Thyroid gland (tissue), 4 donors: ENCODE data around the gene SDHAF2. TPM values are rescaled to one million over a fixed set of nuclear protein-coding genes. Genes with fewer than 3 reads are reported as not detected.

Experiments used
- DNase-seq, 2 donors: peaks; one replicate each; pipeline ENCODE4 v3.0.0-alpha.2; 2019
- H3K27ac ChIP-seq, 3 donors: fragments of 200-600 bp; sonication (generic); 1 replicate in 2 of 3; 2 replicates in 1 of 3; pipeline ENCODE4 v1.5.1; 2016 to 2019; ENCODE audit warnings: mild to moderate bottlenecking in 1 of 3, moderate library complexity in 1 of 3
- H3K27me3 ChIP-seq: fragments of 200-600 bp; sonication (generic); one replicate; pipeline ENCODE4 v1.5.1; 2019
- H3K36me3 ChIP-seq, 2 donors: fragments of 200-600 bp; sonication (generic); one replicate each; pipeline ENCODE4 v1.5.1; 2016 to 2019
- H3K4me1 ChIP-seq, 2 donors: fragments of 200-600 bp; sonication (generic); one replicate each; pipeline ENCODE4 v1.5.1; 2017 to 2019
- H3K4me3 ChIP-seq, 3 donors: fragments of 200-600 bp; sonication (generic); replicated peaks in 1 of 3; 1 replicate in 2 of 3; 2 replicates in 1 of 3; pipeline ENCODE4 v1.5.1; 2016; ENCODE audit warnings: mild to moderate bottlenecking in 1 of 3
- H3K9me3 ChIP-seq: fragments of 200-600 bp; sonication (generic); one replicate; pipeline ENCODE4 v1.5.1; 2017
- POLR2A ChIP-seq, 2 donors: fragments of 450-650 bp; IDR thresholded peaks; one replicate each; pipeline ENCODE4 v1.6.1; 2017; ENCODE audit warnings: antibody characterized with exemption in 2 of 2, mild to moderate bottlenecking in 2 of 2, moderate library complexity in 1 of 2
- WGBS, 2 donors: methylation state at CpG; one replicate each; pipeline ENCODE4 v1.1.5; 2017; 5-methylcytosine and 5-hydroxymethylcytosine counted together
- intact Hi-C: fragments of 100-400 bp; cut with DNase I; formaldehyde crosslinking; loops from one replicate; pipeline ENCODE4 v1.15.1; 2023
- small RNA-seq: library from RNA; depleted of rRNA; stranded (forward); fragments of <200 nt; gene quantifications from one replicate; pipeline ENCODE3, GENCODE V24; 2016
- total RNA-seq, 4 donors: library from RNA; depleted of rRNA; stranded (reverse); fragments of >200 nt; gene quantifications; one replicate each; pipeline ENCODE4 v1.2.3, GENCODE V29; 2016
- TF ChIP-seq, protein P1 (sequence below), 6 experiments: fragments of 200-600 bp in 3 of 6; fragments of 450-650 bp in 3 of 6; sonication (generic) in 3 of 6; IDR thresholded peaks; one replicate each; pipeline ENCODE4 v1.5.1; 2016 to 2019; ENCODE audit warnings: antibody characterized with exemption in 6 of 6, mild to moderate bottlenecking in 2 of 6, inconsistent platforms in 1 of 6, moderate library complexity in 1 of 6

SDHAF2 gene
- total RNA-seq, 4 donors from 2014 or later, result 41.0 to 74.3 (median 44.0) TPM

DNA sequence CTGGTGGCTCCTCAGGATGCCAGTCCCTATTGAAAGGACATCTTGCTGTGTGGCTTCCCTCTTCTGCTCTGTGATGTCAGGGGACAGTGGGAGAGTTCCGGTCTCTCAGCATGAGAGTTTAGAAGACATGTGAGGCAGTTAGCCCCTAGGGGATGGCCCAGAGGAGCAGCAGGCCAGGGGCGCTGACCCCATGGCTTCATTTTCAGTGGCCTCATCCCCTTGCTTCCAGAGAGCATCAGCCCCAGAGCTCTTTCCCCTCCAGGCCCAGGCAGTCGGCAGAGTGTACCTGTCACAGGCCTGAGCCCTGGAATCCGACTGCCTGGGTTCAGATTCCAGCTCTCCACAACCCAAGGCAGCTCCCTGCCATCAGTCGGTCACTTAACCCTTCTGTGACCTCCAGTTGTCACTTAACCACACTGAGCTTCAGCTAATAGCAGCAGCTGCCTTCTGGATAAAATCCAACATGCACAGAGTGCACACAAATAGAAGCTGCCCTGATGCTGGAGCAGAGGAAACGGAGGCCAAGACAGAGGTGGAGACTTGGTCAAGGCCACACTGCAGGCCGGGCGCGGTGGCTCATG lies 64.5 kb downstream of the SDHAF2 start:
- Histone ChIP-seq H3K4me3 (no peak overlapping the region), H3K27ac (no peak overlapping the region), H3K9me3 (no peaks in the 10 kb centered on the region), H3K4me1 (peaks cover 12% of the 10 kb centered on the region in 2 donors), H3K27me3 (no peaks in the 10 kb centered on the region), H3K36me3 (no peaks in the 10 kb centered on the region)
- TF ChIP-seq, protein P1, sequence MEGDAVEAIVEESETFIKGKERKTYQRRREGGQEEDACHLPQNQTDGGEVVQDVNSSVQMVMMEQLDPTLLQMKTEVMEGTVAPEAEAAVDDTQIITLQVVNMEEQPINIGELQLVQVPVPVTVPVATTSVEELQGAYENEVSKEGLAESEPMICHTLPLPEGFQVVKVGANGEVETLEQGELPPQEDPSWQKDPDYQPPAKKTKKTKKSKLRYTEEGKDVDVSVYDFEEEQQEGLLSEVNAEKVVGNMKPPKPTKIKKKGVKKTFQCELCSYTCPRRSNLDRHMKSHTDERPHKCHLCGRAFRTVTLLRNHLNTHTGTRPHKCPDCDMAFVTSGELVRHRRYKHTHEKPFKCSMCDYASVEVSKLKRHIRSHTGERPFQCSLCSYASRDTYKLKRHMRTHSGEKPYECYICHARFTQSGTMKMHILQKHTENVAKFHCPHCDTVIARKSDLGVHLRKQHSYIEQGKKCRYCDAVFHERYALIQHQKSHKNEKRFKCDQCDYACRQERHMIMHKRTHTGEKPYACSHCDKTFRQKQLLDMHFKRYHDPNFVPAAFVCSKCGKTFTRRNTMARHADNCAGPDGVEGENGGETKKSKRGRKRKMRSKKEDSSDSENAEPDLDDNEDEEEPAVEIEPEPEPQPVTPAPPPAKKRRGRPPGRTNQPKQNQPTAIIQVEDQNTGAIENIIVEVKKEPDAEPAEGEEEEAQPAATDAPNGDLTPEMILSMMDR (IDR thresholded peaks at IDR 0.05), result no peak
- TF ChIP-seq POLR2A (IDR thresholded peaks at IDR 0.05), result no peak
- 66 to 79% methylated on average over 9 of the region's 9 CpGs for WGBS, 2 donors
- intact Hi-C loops, result no loop called here
- no peak for DNase-seq

DNA sequence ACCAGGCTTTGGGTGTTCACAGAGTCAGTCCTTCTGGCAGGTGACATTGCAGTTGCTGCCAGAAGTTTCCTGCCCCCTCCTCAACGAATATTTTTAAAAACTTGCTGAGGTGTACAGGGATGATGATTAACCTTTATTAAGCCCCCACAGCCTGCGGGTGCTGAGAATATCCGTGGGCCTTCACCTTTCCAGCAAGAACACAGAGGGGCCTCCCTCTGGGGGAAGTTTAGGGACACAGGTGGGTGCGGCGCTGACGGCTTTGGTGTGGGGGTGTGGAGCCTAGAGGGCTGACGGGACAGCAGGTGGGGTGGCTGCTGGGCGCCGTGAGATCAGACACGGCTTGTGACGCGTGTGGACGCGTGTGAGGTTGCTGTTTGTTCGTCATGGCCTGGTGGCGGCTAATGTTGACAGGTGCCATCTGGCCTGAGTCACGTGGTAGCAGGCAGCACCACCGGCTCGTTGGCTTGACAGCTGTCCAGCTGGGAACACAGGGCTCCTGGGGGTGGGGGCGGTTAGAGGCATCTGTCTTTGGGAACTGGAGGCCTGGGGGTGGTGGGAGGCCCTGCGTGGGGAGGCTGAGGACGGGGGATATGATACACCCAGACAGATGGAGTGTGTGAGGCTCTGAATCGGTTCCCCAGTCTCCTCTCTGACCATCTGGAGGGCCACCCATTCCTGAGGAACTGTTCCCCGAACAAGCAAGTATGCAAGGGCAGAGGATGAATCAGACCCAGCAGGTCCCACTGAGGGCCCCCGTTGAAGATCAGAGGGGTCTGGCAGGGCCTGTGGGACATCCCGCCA lies 66.1 kb downstream of the SDHAF2 start:
- no peaks in the 10 kb centered on the region for H3K27me3 ChIP-seq
- H3K4me1 ChIP-seq, result no peaks in the 10 kb centered on the region
- no peaks in the 10 kb centered on the region for H3K9me3 ChIP-seq
- DNase-seq, result no peak
- intact Hi-C loops, result no loop called here
- WGBS, 2 donors, result 74 to 80% methylated on average over 23 to 24 of the region's 26 CpGs
- no peak overlapping the region for H3K4me3 ChIP-seq
- TF ChIP-seq, protein P1 (IDR thresholded peaks at IDR 0.05), result no peak
- TF ChIP-seq POLR2A (IDR thresholded peaks at IDR 0.05), result no peak
- H3K27ac ChIP-seq, result no peak overlapping the region
- no peaks in the 10 kb centered on the region for H3K36me3 ChIP-seq

Small RNAs within 50 kb of the gene (small RNA-seq; reads per million reads assigned to genes)
- not detected for gene RN7SL23P

Other genes starting within 250 kb of the SDHAF2 start
- 1 to 10 TPM in 2 of 4 donors, not detected in 2; 4.3 to 7.9 TPM for gene PGA3, start 226.6 kb upstream of the SDHAF2 start, total RNA-seq
- 1 to 10 TPM in 2 of 4 donors, not detected in 2; 4.6 to 8.1 TPM for gene PGA4, start 207.8 kb upstream of the SDHAF2 start, total RNA-seq
- 1 to 10 TPM in 2 of 4 donors, not detected in 2; 1.4 to 2.6 TPM for gene PGA5, start 188.9 kb upstream of the SDHAF2 start, total RNA-seq
- 1 to 10 TPM in 2 of 4 donors, under 1 TPM in 2; 0.54 to 2.5 (median 1.0) TPM for gene VWCE, start 134.8 kb upstream of the SDHAF2 start, total RNA-seq
- 100 to 1,000 TPM; 132 to 211 (median 182) TPM for gene DDB1, start 97.0 kb upstream of the SDHAF2 start, total RNA-seq
- gene TKFC, start 96.9 kb upstream of the SDHAF2 start, total RNA-seq, result 10 to 100 TPM; 27.0 to 62.8 (median 43.6) TPM
- gene CYB561A3, start 68.2 kb upstream of the SDHAF2 start, total RNA-seq, result 10 to 100 TPM; 39.3 to 62.8 (median 49.7) TPM
- 10 to 100 TPM; 25.3 to 37.1 (median 31.5) TPM for gene TMEM138, start 67.8 kb upstream of the SDHAF2 start, total RNA-seq
- gene TMEM216, start 37.5 kb upstream of the SDHAF2 start, total RNA-seq, result 10 to 100 TPM; 13.3 to 26.6 (median 21.0) TPM
- 10 to 100 TPM; 58.8 to 95.1 (median 72.8) TPM for gene CPSF7, start 149 bp upstream of the SDHAF2 start, total RNA-seq
- 1 to 10 TPM in 1 of 4 donors, under 1 TPM in 3; 0.22 to 3.0 (median 0.66) TPM for gene LRRC10B, start 78.6 kb downstream of the SDHAF2 start, total RNA-seq
- 10 to 100 TPM in 2 of 4 donors, 1 to 10 TPM in 2; 5.2 to 12.6 (median 8.8) TPM for gene SYT7, start 151.0 kb downstream of the SDHAF2 start, total RNA-seq